ENCODE data around the gene ATP4B.
A peak's percentile ranks its signal among the peaks of the same experiment; 100 is the strongest.

ATP4B gene

GRCh38 chr13:113602291-113602988, 55.6 kb downstream of the ATP4B start:
- H3K27ac Mint-ChIP-seq: peak overlapping the region; percentile 94
- DNase-seq: no peak
- H3K4me1 Mint-ChIP-seq: peaks cover 32% of the 10 kb centered on the region
- H3K4me3 Mint-ChIP-seq: peak overlapping the region; percentile 28
- no peak for TF ChIP-seq CTCF (IDR thresholded peaks at IDR 0.05)
- H3K9me3 Mint-ChIP-seq: peaks cover 29% of the 10 kb centered on the region
- peaks cover 59% of the 10 kb centered on the region for H3K36me3 Mint-ChIP-seq (ENCODE audit: low read depth)
- H3K27me3 Mint-ChIP-seq (ENCODE audit: low read depth, poor library complexity): peaks cover 6% of the 10 kb centered on the region

DNA sequence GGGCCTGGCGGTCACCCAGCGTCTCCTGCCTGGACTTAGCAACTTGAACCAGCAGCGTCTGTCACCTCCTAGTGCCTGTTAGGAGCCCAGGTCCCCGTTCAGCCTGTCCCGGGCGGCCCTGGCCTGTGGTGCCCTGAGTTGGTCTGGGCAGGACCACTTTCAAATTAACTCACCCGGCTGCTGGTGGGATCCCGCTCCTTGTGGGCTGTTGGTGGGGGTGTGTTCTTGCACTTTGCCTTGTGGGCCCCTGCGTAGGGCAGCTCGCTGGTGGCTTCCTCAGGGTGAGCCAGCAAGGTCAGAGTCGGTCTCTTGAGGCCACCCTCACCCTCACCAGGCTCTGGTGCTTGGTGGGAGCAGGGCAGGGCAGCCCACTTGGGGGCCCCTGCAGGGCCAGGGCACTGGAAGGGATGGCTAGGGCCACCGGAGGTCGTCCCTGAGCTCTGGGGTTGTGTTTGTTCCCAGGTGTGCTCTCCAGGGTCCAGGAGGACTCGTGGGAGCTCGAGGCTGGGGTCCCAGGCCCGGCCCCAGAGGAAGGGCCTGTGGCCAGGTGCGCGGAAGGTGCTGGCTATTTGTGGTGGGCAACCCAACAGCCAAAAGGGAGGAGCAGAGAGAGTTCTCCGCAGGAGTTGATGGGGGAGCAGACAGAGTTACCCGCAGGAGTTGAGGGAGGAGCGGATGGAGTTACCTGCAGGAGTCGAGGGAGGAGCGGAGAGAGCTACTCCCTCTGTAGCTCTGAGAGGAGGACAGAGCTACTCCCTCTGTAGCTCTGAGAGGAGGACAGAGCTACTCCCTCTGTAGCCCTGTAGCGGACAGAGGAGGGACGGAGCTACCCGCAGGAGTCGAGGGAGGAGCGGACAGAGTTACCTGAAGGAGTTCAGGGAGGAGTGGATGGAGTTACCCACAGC, 56.6 kb downstream of the ATP4B start:
- DNase-seq: no peak
- H3K4me1 Mint-ChIP-seq: peaks cover 32% of the 10 kb centered on the region
- H3K36me3 Mint-ChIP-seq (ENCODE audit: low read depth): peaks cover 66% of the 10 kb centered on the region
- H3K27ac Mint-ChIP-seq: peak overlapping the region; percentile 94
- peaks cover 37% of the 10 kb centered on the region for H3K9me3 Mint-ChIP-seq
- H3K27me3 Mint-ChIP-seq (ENCODE audit: low read depth, poor library complexity): peaks cover 6% of the 10 kb centered on the region
- TF ChIP-seq CTCF (IDR thresholded peaks at IDR 0.05): no peak
- no peak overlapping the region for H3K4me3 Mint-ChIP-seq

- TF ChIP-seq CTCF (IDR thresholded peaks at IDR 0.05): no peak
- H3K36me3 Mint-ChIP-seq (ENCODE audit: low read depth): peaks cover 67% of the 10 kb centered on the region
- peaks cover 6% of the 10 kb centered on the region for H3K27me3 Mint-ChIP-seq (ENCODE audit: low read depth, poor library complexity)
- H3K4me3 Mint-ChIP-seq: no peak overlapping the region
- peaks cover 24% of the 10 kb centered on the region for H3K4me1 Mint-ChIP-seq
- H3K9me3 Mint-ChIP-seq: peaks cover 49% of the 10 kb centered on the region
- DNase-seq: no peak
- H3K27ac Mint-ChIP-seq: no peak overlapping the region
Measured at GRCh38 chr13:113599391-113599790, 58.6 kb downstream of the ATP4B start.

All from nephron progenitor cell (in vitro differentiated cells).